A204.1 (cell line): ENCODE measurements around the gene HSD17B4.
"Not testable (repeated sequence)": the region's sequence is repeated elsewhere in the genome, so short reads cannot be mapped to it uniquely, and the experiment has no call there.

Source experiments
- FAIRE-seq: peaks from 2 replicates; lab custom pipeline; 2012; peaks lifted over from hg19 to GRCh38; lab: Jason Lieb, UNC

HSD17B4 gene

GRCh38 chr5:119483155-119483554, 30.9 kb downstream of the HSD17B4 start:
- FAIRE-seq: no peak

DNA sequence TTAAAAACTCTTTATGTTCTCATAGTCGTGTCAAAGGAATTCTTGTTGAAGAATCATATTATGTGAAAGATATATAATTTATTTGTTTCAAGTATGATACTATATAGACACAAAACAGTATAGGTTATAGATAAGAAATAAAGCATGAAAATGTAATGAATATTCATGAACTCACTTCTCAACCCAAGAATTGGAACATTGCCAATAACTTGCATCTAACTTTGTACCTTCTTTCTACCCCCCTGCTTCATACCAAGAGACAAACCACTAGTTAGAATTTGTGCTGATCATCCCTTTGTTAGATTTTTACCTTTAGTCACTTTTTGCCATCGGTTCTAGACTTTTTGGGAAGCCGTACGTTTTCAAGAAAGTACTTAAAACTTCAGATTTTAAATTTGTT, 32.6 kb downstream of the HSD17B4 start:
- no peak for FAIRE-seq

DNA sequence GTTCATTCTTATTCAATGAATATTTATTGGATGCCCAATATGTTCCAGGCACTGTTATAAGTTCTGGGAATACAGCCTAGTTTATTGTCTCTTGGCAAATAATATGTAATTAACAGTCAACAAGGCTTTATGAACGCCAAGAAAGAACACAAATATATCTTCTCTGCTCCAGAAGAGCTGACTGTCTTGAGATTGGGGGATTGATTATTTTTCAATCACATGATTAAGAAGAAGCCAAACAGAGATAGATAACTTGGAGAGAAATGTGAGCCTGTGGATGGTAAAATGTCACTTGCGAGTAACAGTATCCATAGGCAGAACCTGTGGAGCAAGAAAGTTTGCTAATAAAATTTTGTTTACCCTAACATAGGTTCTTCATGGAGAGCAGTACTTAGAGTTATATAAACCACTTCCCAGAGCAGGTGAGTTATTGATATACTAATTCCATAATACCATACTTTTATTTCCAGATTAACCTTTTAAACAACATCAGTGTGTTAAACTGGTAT, 49.4 kb downstream of the HSD17B4 start:
- no peak for FAIRE-seq

GRCh38 chr5:119503939-119504338, 51.6 kb downstream of the HSD17B4 start:
- FAIRE-seq: not testable (repeated sequence)

DNA sequence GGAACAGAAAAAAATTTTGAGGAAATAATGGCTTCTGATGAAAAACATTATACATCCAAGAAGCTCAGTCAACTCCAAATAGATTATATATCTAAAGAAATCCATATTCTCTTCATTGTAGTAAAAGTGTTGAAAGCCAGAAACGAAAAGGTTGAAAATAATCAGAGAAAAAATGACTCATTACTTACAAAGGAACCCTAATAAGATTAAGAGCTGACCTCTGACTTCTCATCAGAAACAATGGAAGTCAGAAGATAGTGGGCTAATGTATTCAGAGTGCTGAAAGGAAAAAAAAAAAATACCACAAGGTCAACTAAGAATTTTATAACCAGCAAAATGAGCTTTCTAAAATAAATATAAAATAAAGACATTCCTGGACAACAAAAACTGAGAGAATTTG, 60.0 kb downstream of the HSD17B4 start:
- FAIRE-seq: no peak

DNA sequence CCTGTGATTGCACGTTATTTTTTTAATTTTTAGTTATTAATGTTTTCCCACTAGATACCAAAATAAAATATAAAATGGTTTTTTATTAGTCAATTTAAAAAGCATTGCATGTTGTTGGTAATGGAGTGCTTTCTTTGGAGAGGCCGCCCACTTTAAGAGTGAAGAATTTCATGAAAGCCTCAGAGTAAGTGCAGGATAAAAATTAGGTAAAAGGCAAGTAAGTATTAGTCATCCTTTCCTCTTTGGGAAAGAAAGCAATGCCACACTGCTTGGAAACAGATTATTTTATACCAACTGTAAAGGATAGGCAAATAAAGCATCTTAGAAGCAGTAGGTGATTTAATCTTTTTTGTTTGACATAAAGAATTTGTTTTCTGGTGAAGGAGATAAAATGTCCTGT, 62.9 kb downstream of the HSD17B4 start:
- FAIRE-seq: no peak

- not testable (repeated sequence) for FAIRE-seq
Measured at GRCh38 chr5:119517115-119517514, 64.8 kb downstream of the HSD17B4 start.

- no peak for FAIRE-seq
Measured at GRCh38 chr5:119521232-119521631, 68.9 kb downstream of the HSD17B4 start.

- no peak for FAIRE-seq
Measured at GRCh38 chr5:119522841-119523240, 70.5 kb downstream of the HSD17B4 start.

DNA sequence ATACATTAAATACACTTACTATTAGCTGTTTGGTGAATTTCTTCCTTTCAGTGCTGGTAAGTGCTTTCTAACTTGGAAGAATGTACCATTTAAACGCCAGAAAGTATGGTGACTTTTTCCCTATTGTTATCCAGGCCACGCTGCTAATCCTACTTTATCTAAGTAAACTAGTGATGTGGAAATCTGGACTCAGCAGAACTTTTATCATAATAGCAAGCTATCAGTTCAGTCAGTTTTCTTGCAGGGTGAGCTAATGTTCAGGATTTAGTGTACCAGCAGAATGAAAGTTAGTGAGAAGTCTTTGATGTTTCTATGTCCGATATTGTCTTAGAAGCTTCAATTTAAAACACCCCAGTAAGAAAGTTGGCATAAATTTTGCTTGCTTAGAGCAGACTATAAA, 72.2 kb downstream of the HSD17B4 start:
- no peak for FAIRE-seq

GRCh38 chr5:119527351-119527750, 75.1 kb downstream of the HSD17B4 start:
- FAIRE-seq: no peak

DNA sequence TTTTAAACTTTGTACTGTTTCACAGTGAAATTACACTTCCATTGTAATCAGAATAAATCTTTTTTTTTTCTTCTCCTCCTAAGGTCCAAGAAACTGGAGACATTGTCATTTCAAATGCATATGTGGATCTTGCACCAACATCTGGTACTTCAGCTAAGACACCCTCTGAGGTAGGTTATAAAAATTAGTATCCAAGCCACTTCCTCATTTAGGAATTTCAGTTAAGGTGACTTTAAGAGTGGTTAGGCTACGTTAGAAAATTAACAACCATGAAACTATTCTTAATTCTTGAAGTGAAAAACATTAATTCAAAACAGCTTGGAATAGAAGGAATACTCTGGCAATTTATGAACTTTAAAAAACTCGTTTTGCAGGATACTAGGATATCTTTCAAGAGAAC, 77.5 kb downstream of the HSD17B4 start:
- no peak for FAIRE-seq

- no peak for FAIRE-seq
Measured at GRCh38 chr5:119532637-119533036, 80.3 kb downstream of the HSD17B4 start.

GRCh38 chr5:119537704-119538103, 85.4 kb downstream of the HSD17B4 start:
- no peak for FAIRE-seq

- no peak for FAIRE-seq
Measured at GRCh38 chr5:119541716-119542115, 89.4 kb downstream of the HSD17B4 start.

DNA sequence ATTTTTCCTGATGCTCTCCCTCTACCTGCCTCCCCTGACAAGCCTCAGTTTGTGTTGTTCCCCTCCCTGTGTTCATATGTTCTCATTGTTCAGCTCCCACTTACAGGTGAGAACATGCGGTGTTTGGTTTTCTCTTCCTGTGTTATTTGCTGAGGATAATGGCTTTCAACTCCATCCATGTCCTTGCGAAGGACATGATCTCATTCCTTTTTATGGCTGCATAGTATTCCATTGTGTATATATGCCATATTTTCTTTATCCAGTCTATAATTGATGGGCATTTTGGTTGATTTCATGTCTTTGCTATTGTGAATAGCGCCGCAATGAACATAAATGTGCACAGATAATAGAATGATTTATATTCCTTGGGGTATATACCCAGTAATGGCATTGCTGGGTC, 99.5 kb downstream of the HSD17B4 start:
- no peak for FAIRE-seq

DNA sequence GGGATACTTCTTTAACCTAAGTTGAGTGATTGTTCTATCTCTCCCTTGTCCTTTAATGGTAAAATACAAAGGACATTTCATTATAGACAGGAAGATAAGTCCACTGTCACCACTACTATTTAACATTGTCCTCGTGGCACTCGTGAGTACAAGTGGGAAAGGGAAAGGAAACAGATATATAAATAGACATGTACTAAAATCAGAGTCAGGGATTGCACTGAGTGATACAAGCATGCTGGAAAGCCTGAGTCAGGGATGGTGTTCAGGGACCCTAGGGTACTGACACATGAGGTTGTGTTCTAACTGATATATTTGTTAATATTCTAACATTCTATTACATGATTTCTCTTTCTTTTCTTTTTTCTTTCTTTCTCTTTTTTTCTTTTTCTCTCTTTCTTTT, 102.3 kb downstream of the HSD17B4 start:
- no peak for FAIRE-seq

GRCh38 chr5:119570910-119571309, 118.6 kb downstream of the HSD17B4 start:
- FAIRE-seq: no peak

DNA sequence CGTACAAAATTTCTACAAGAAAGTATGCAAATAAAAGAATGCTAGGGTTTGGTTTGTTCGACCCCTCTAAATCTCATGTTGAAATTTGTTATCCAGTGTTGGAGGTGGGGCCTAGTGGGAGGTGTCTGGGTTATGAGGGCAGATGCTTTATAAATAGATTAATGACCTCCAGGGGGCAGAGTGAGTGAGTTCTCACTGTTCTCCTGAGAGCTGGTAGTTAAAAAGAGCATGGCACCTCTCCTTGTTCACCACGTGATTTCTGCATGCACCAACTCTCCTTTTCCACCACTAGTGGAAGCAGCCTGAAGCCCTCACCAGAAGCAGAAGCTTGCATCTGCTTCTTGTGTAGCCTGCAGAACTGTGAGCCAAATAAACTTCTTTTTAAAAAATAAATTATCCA, 126.6 kb downstream of the HSD17B4 start:
- FAIRE-seq: no peak

DNA sequence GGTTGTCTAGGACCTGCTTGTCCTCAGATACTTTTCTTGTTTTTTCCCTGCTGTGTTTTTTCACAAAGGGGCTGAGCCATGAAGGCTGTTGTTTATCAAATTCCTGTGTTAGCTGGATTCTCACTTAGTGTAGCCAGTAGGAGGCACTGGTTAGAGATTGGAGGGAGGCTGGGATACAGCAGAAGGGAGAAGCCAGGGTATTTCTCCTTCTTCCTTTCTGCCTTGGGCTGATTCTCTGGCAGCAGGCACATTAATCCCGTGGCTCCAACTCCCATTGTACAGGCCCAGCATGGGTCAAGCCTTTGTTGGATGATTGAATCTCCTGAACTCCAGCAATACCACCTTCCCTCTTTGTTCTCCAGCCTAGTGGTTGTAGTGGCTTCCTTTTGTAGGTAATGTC, 130.7 kb downstream of the HSD17B4 start:
- no peak for FAIRE-seq

DNA sequence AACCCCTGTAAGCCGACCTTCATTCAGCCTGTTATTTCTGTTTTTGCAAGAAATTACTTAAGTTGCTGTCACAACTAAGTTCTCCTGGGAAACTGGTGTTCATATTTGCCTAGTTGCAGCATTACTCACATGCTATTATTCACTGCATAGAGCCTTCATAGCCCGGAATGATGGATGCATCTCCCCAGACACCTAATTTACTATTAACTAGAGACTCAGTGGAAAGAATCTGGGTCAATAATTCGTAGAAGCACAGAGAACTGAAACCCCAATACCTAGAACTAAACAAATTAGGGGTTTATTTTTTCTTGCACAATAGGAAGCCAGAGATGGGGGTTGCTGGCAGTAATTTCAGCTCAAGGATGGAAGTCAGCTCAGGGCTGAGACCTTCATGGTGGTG, 131.4 kb downstream of the HSD17B4 start:
- no peak for FAIRE-seq
